WERI-Rb-1 (cell line): ENCODE results near the gene CYB5R3.
A peak's percentile ranks its signal among the peaks of the same experiment; 100 is the strongest.
"Not testable (repeated sequence)": the region's sequence is repeated elsewhere in the genome, so short reads cannot be mapped to it uniquely, and the experiment has no call there.

ENCODE experiments used
- DNase-seq: peaks from one replicate; pipeline ENCODE4 v3.0.0-alpha.2; 2020
- H3K27ac ChIP-seq: fragments of 250-450 bp; sonication (Bioruptor Pico); 2 replicates; pipeline ENCODE4 v1.5.1; 2020; ENCODE audit warnings: mild to moderate bottlenecking, moderate library complexity
- H3K27me3 ChIP-seq: fragments of 250-450 bp; sonication (Bioruptor Pico); 2 replicates; pipeline ENCODE4 v1.5.1; 2021; ENCODE audit warnings: mild to moderate bottlenecking, low read depth, moderate library complexity; ENCODE audit not compliant: insufficient read depth, severe bottlenecking
- H3K36me3 ChIP-seq: fragments of 250-450 bp; sonication (Bioruptor Pico); 2 replicates; pipeline ENCODE4 v1.5.1; 2020; ENCODE audit warnings: mild to moderate bottlenecking, moderate library complexity
- H3K4me3 ChIP-seq: 2 replicates; pipeline ENCODE4 v1.5.1; 2011; ENCODE audit warnings: low read depth, mild to moderate bottlenecking, control low read depth, low read length
- H3K9me3 ChIP-seq: fragments of 250-450 bp; sonication (Bioruptor Pico); 2 replicates; pipeline ENCODE4 v1.5.1; 2021; ENCODE audit warnings: mild to moderate bottlenecking, moderate library complexity; ENCODE audit not compliant: severe bottlenecking
- CTCF ChIP-seq: IDR thresholded peaks from 2 replicates; pipeline ENCODE4 v1.5.1; 2011; ENCODE audit warnings: low read depth, mild to moderate bottlenecking, control low read depth, inconsistent platforms, low read length

The CYB5R3 gene

GRCh38 chr22:42619261-42620063 lies 29.7 kb downstream of the CYB5R3 start:
- Histone ChIP-seq H3K36me3 (peaks cover 18% of the 10 kb centered on the region; the same call in 1 of the 2 replicates), H3K27ac (no peak overlapping the region), H3K4me3 (no peak overlapping the region), H3K9me3 (no peaks in the 10 kb centered on the region), H3K27me3 (no peaks in the 10 kb centered on the region)
- no peak for DNase-seq
- TF ChIP-seq CTCF: no peak

GRCh38 chr22:42617155-42617983 lies 31.8 kb downstream of the CYB5R3 start:
- H3K27me3 ChIP-seq: no peaks in the 10 kb centered on the region
- H3K27ac ChIP-seq: no peak overlapping the region
- no peak for TF ChIP-seq CTCF
- H3K36me3 ChIP-seq: peaks cover 16% of the 10 kb centered on the region
- no peaks in the 10 kb centered on the region for H3K9me3 ChIP-seq
- no peak for DNase-seq
- no peak overlapping the region for H3K4me3 ChIP-seq

- Histone ChIP-seq H3K36me3 (peaks cover 30% of the 10 kb centered on the region), H3K4me3 (peak overlapping the region; percentile 87), H3K27ac (peak overlapping the region; percentile 98)
- H3K9me3 ChIP-seq, H3K27me3 ChIP-seq, DNase-seq: not testable (repeated sequence)
Measured at GRCh38 chr22:42615860-42616175, 33.4 kb downstream of the CYB5R3 start.

GRCh38 chr22:42615092-42615859 lies 33.9 kb downstream of the CYB5R3 start:
- peak; percentile 92 for DNase-seq
- Histone ChIP-seq H3K4me3 (peak overlapping the region; percentile 87), H3K27me3 (no peaks in the 10 kb centered on the region), H3K27ac (peak overlapping the region; percentile 98), H3K9me3 (no peaks in the 10 kb centered on the region), H3K36me3 (peaks cover 35% of the 10 kb centered on the region)
- no peak for TF ChIP-seq CTCF

DNA sequence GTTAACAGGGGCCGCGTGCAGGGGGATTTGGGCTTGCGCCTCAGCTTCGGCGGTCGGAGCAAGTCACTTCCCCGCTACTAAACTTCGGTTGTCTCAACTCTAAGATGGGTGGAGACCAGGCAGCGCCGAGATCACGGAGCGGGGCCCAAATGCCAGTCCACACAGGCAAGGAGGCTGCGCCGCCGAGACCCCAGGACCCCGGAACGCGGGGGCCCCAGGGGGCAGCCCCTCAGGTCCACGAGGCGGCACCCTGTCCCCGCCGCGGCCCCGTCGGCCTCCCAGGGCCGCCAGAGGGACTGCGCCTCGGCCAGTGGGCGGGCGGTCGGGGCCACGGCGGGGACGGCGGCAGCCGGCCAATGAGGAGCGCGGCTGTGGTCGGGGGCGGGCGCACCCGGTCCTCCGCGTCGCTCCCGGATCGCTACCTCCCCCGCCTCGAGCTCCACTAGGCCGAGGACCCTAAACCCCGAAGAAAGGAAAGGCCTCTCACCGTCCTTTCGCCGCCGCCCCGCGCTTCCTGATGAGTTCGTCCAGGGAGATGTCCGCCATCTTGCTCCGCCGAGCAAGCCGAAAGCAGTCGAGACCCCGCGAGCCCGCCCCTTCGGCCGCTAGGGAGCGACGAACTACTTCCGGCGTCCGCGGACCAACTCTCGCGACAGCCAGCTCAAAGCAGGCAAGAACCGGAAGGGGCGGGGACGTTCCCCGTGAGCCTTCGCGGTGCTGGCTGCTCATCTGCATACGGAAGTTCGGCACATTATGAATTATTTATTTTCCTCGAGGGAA lies 34.7 kb downstream of the CYB5R3 start, which contains the start of gene POLDIP3:
Gene POLDIP3, minus strand, starts transcription at position 572 of the 780 bp plus-strand sequence. Its CDS starts 26 bp downstream, at position 546.
- 0 out of 2 replicates have a peak, but pooled peaks have one; percentile 15 for TF ChIP-seq CTCF
- peak within 1 kb of the TSS; percentile 98 for H3K27ac ChIP-seq
- H3K36me3 ChIP-seq: peaks cover 39% of the 10 kb centered on the region
- H3K9me3 ChIP-seq: no peaks in the 10 kb centered on the region
- H3K27me3 ChIP-seq: no peaks in the 10 kb centered on the region
- peak within 1 kb of the TSS; percentile 87 for H3K4me3 ChIP-seq
- peak; percentile 99 for DNase-seq
